SK-N-SH (cell line): ENCODE results near the gene LAMTOR2. TPM values are rescaled to one million over a fixed set of nuclear protein-coding genes. Genes with fewer than 3 reads are reported as not detected.
A peak's percentile ranks its signal among the peaks of the same experiment; 100 is the strongest.
"Not testable (repeated sequence)": the region's sequence is repeated elsewhere in the genome, so short reads cannot be mapped to it uniquely, and the experiment has no call there.

Source experiments
- CTCF ChIA-PET: fragments of 300-600, 350-600 bp; formaldehyde crosslinking; extraction: SDS; loops from one replicate; lab custom pipeline; 2021; lab: Yijun Ruan, JAX
- POLR2A ChIA-PET: fragments of 350-600 bp; sonication (Branson Sonifier 250); formaldehyde crosslinking; extraction: SDS; loops from one replicate; lab custom pipeline; 2020; ENCODE audit warnings: antibody characterized with exemption, inconsistent platforms; lab: Yijun Ruan, JAX
- DNase-seq: peaks from one replicate; pipeline ENCODE4 v3.0.0; 2012
- H2AFZ ChIP-seq: fragments of 200-600 bp; sonication (generic); 2 replicates; pipeline ENCODE4 v1.8.1; 2016; ENCODE audit warnings: antibody characterized with exemption, mild to moderate bottlenecking, low read depth
- H3F3A ChIP-seq: fragments of 200-600 bp; sonication (generic); replicated peaks from 2 replicates; pipeline ENCODE3; 2016; ENCODE audit warnings: antibody characterized with exemption, mild to moderate bottlenecking; ENCODE audit not compliant: insufficient read depth
- H3K27ac ChIP-seq, 2 experiments: fragments of 200-500 bp in 1 of 2; fragments of 200-600 bp in 1 of 2; sonication (Bioruptor generic) in 1 of 2; sonication (generic), shearing (Covaris generic) in 1 of 2; 2 replicates each; pipeline versions ENCODE4 v1.5.1 to v1.6.1; 2014 to 2016; ENCODE audit warnings: low read depth in 2 of 2, inconsistent platforms in 1 of 2, low read length in 1 of 2, mild to moderate bottlenecking in 1 of 2, mixed read lengths in 1 of 2
- H3K27me3 ChIP-seq: fragments of 200-600 bp; sonication (generic), shearing (Covaris generic); 2 replicates; pipeline ENCODE4 v1.6.1; 2016; ENCODE audit warnings: mixed run types; ENCODE audit not compliant: insufficient read depth
- H3K36me3 ChIP-seq, 2 experiments: fragments of 200-500 bp in 1 of 2; fragments of 200-600 bp in 1 of 2; sonication (Bioruptor generic) in 1 of 2; sonication (generic) in 1 of 2; replicated peaks in 1 of 2; 2 replicates each; pipeline versions ENCODE3 to v1.5.1; 2014 to 2016; ENCODE audit warnings: low read length in 1 of 2, mild to moderate bottlenecking in 1 of 2; ENCODE audit not compliant: insufficient read depth in 2 of 2, control insufficient read depth in 1 of 2
- H3K4me1 ChIP-seq, 2 experiments: fragments of 200-500 bp in 1 of 2; fragments of 200-600 bp in 1 of 2; sonication (Bioruptor generic) in 1 of 2; sonication (generic), shearing (Covaris generic) in 1 of 2; 2 replicates each; pipeline versions ENCODE4 v1.5.1 to v1.6.1; 2014 to 2016; ENCODE audit warnings: low read depth in 1 of 2, low read length in 1 of 2, mixed run types in 1 of 2; ENCODE audit not compliant: insufficient read depth in 2 of 2, control insufficient read depth in 1 of 2
- H3K4me2 ChIP-seq: fragments of 200-600 bp; sonication (generic), shearing (Covaris generic); 2 replicates; pipeline ENCODE4 v1.6.1; 2017; ENCODE audit warnings: mixed run types
- H3K4me3 ChIP-seq, 2 experiments: fragments of 200-500 bp in 1 of 2; fragments of 200-600 bp in 1 of 2; sonication (Bioruptor generic) in 1 of 2; sonication (generic), shearing (Covaris generic) in 1 of 2; 2 replicates each; pipeline versions ENCODE4 v1.5.1 to v1.8.1; 2014 to 2016; ENCODE audit warnings: low read depth in 2 of 2, inconsistent platforms in 1 of 2, low read length in 1 of 2, mild to moderate bottlenecking in 1 of 2, mixed read lengths in 1 of 2, moderate library complexity in 1 of 2
- H3K79me2 ChIP-seq: fragments of 200-600 bp; sonication (generic); 2 replicates; pipeline ENCODE4 v1.8.1; 2017; ENCODE audit warnings: mild to moderate bottlenecking; ENCODE audit not compliant: insufficient read depth
- H3K9ac ChIP-seq: fragments of 200-600 bp; sonication (generic); 2 replicates; pipeline ENCODE4 v1.6.1; 2017; ENCODE audit warnings: mixed run types
- H3K9me2 ChIP-seq: fragments of 200-600 bp; sonication (generic); 2 replicates; pipeline ENCODE4 v1.6.1; 2017; ENCODE audit warnings: mixed run types
- H3K9me3 ChIP-seq: fragments of 200-600 bp; sonication (generic); 2 replicates; pipeline ENCODE4 v1.6.1; 2017; ENCODE audit warnings: mixed run types, mild to moderate bottlenecking, moderate library complexity
- H4K20me1 ChIP-seq: fragments of 200-600 bp; sonication (generic); 2 replicates; pipeline ENCODE4 v1.6.1; 2017; ENCODE audit warnings: mild to moderate bottlenecking, mixed run types; ENCODE audit not compliant: insufficient read depth
- CHD2 ChIP-seq: fragments of 150-350 bp; IDR thresholded peaks from 2 replicates; pipeline ENCODE4 v1.6.1; 2018; ENCODE audit warnings: low read length; ENCODE audit not compliant: partially characterized antibody
- FOSL2 ChIP-seq: IDR thresholded peaks from 2 replicates; pipeline ENCODE4 v1.4.0; 2012; ENCODE audit warnings: low read depth, mild to moderate bottlenecking, moderate library complexity, borderline replicate concordance
- FOXJ3 ChIP-seq: sonication (generic); formaldehyde crosslinking; IDR thresholded peaks from 2 replicates; pipeline ENCODE4 v1.5.1; 2020; ENCODE audit warnings: mild to moderate bottlenecking, missing genetic modification reagents
- MXI1 ChIP-seq: IDR thresholded peaks from 2 replicates; pipeline ENCODE4 v1.6.1; 2012; ENCODE audit warnings: mild to moderate bottlenecking, low read depth, low read length, improper control_type of control experiment
- ZBTB33 ChIP-seq: IDR thresholded peaks from 2 replicates; pipeline ENCODE4 v1.4.0; 2012; ENCODE audit warnings: low read depth, borderline replicate concordance
- WGBS: methylation state at CpG from one replicate; pipeline ENCODE4 v1.1.6; 2017; ENCODE audit warnings: low lambda C conversion rate; 5-methylcytosine and 5-hydroxymethylcytosine counted together
- polyA plus RNA-seq, 3 experiments: library from polyadenylated mRNA; depleted of rRNA; stranded (reverse); fragments of >200 nt; gene quantifications; 2 replicates each; pipeline ENCODE4 v1.2.3, GENCODE V29; 2012
- TF ChIP-seq, protein P1 (sequence below): IDR thresholded peaks from 2 replicates; pipeline ENCODE4 v1.6.1; 2012; ENCODE audit warnings: mild to moderate bottlenecking, low read depth, low read length, moderate library complexity

LAMTOR2 gene
- polyA plus RNA-seq, 1 of the 3 experiments (the other 2 are of a cell fraction) = 230 TPM

GRCh38 chr1:156069490-156070455, 15.2 kb downstream of the LAMTOR2 start (continued):
- TF ChIP-seq, protein P1, sequence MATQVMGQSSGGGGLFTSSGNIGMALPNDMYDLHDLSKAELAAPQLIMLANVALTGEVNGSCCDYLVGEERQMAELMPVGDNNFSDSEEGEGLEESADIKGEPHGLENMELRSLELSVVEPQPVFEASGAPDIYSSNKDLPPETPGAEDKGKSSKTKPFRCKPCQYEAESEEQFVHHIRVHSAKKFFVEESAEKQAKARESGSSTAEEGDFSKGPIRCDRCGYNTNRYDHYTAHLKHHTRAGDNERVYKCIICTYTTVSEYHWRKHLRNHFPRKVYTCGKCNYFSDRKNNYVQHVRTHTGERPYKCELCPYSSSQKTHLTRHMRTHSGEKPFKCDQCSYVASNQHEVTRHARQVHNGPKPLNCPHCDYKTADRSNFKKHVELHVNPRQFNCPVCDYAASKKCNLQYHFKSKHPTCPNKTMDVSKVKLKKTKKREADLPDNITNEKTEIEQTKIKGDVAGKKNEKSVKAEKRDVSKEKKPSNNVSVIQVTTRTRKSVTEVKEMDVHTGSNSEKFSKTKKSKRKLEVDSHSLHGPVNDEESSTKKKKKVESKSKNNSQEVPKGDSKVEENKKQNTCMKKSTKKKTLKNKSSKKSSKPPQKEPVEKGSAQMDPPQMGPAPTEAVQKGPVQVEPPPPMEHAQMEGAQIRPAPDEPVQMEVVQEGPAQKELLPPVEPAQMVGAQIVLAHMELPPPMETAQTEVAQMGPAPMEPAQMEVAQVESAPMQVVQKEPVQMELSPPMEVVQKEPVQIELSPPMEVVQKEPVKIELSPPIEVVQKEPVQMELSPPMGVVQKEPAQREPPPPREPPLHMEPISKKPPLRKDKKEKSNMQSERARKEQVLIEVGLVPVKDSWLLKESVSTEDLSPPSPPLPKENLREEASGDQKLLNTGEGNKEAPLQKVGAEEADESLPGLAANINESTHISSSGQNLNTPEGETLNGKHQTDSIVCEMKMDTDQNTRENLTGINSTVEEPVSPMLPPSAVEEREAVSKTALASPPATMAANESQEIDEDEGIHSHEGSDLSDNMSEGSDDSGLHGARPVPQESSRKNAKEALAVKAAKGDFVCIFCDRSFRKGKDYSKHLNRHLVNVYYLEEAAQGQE = no peak
- TF ChIP-seq FOXJ3 (CRISPR knock-in tag) = no peak

GRCh38 chr1:156070548-156070947, 16.0 kb downstream of the LAMTOR2 start:
- peak overlapping the region in 1 of 2 experiments; percentile 76; a peak in 2 of 4 replicates for H3K27ac ChIP-seq
- peaks cover 37% of the 10 kb centered on the region for H3F3A ChIP-seq
- 0 out of 2 replicates have a peak, but pooled peaks have one; percentile 22 for TF ChIP-seq MXI1
- TF ChIP-seq ZBTB33 = no peak
- TF ChIP-seq FOSL2 = no peak
- TF ChIP-seq CHD2 = peak; percentile 56
- peak; percentile 47; the same call in 1 of the 2 replicates for TF ChIP-seq FOXJ3 (CRISPR knock-in tag)
- TF ChIP-seq, all 33 proteins: peak for 3
- no peak overlapping the region for H3K9ac ChIP-seq
- POLR2A ChIA-PET = interaction anchor here (0.7 to 1.4 kb wide), 3 partner anchors 9 to 172 kb away, joined by 3 to 7 read pairs (median 3); no protein-coding TSS in a partner anchor
- H3K4me2 ChIP-seq = no peak overlapping the region
- H4K20me1 ChIP-seq = peaks cover 31% of the 10 kb centered on the region
- H3K79me2 ChIP-seq = peaks cover 17% of the 10 kb centered on the region
- 49% methylated on average over 4 of the region's 4 CpGs for WGBS
- no peak overlapping the region for H3K4me3 ChIP-seq
- H3K9me3 ChIP-seq = no peaks in the 10 kb centered on the region
- H3K36me3 ChIP-seq = peaks cover 6 to 29% of the 10 kb centered on the region in 2 experiments
- H3K27me3 ChIP-seq = no peaks in the 10 kb centered on the region
- peaks cover 0 to 31% of the 10 kb centered on the region in 2 experiments; a peak in 2 of 4 replicates for H3K4me1 ChIP-seq
- H2AFZ ChIP-seq = no peak overlapping the region
- no peaks in the 10 kb centered on the region for H3K9me2 ChIP-seq
- DNase-seq = peak; percentile 88
- CTCF ChIA-PET = interaction anchor here (0.8 to 1.9 kb wide), 7 partner anchors 9 to 57 kb away, joined by 3 to 7 read pairs (median 4); no protein-coding TSS in a partner anchor

GRCh38 chr1:156071332-156071816, 16.8 kb downstream of the LAMTOR2 start:
- CTCF ChIA-PET = interaction anchor here (1.1 to 1.4 kb wide), 3 partner anchors 11 to 48 kb away, joined by 3 to 4 read pairs (median 4); no protein-coding TSS in a partner anchor
- POLR2A ChIA-PET = interaction anchor here (1.1 kb wide), 1 partner anchor 10 kb away, joined by 3 read pairs; no protein-coding TSS in a partner anchor
- peaks cover 39% of the 10 kb centered on the region for H4K20me1 ChIP-seq

More at GRCh38 chr1:156071332-156071816, 16.8 kb downstream of the LAMTOR2 start:
- Histone ChIP-seq H3F3A (peaks cover 34% of the 10 kb centered on the region), H3K4me1 (peaks cover 0 to 36% of the 10 kb centered on the region in 2 experiments; a peak in 2 of 4 replicates), H3K36me3 (peaks cover 6 to 38% of the 10 kb centered on the region in 2 experiments), H3K79me2 (peaks cover 25% of the 10 kb centered on the region)
- H3K4me2 ChIP-seq, H3K9ac ChIP-seq, H3K9me3 ChIP-seq, DNase-seq, H3K9me2 ChIP-seq, H3K27ac ChIP-seq, H3K27me3 ChIP-seq, H2AFZ ChIP-seq, H3K4me3 ChIP-seq: not testable (repeated sequence)
- 90% methylated on average over 4 of the region's 7 CpGs for WGBS
